LoVo (cell line): ENCODE results near the gene PHF12.
A peak's percentile ranks its signal among the peaks of the same experiment; 100 is the strongest.
"Not testable (repeated sequence)": the region's sequence is repeated elsewhere in the genome, so short reads cannot be mapped to it uniquely, and the experiment has no call there.

Experiments
- DNase-seq: peaks from one replicate; pipeline ENCODE4 v3.0.0-alpha.2; 2016; ENCODE audit warnings: low spot score

PHF12 gene

GRCh38 chr17:28953444-28954118, 2.3 kb upstream of the PHF12 start:
- DNase-seq, result no peak

GRCh38 chr17:28951991-28952975, 965 bp upstream of the PHF12 start:
- peak; percentile 99 for DNase-seq

- DNase-seq, result no peak
Measured at GRCh38 chr17:28950752-28951427, 428 bp downstream of the PHF12 start.

GRCh38 chr17:28950017-28950751, 1.1 kb downstream of the PHF12 start:
- DNase-seq, result no peak

- no peak for DNase-seq
Measured at GRCh38 chr17:28949185-28950016, 1.9 kb downstream of the PHF12 start.

- DNase-seq, result no peak
Measured at GRCh38 chr17:28948873-28949184, 2.5 kb downstream of the PHF12 start.

GRCh38 chr17:28948342-28948741, 3.0 kb downstream of the PHF12 start:
- peak; percentile 55 for DNase-seq

GRCh38 chr17:28947639-28948038, 3.7 kb downstream of the PHF12 start:
- no peak for DNase-seq

GRCh38 chr17:28946239-28946638, 5.1 kb downstream of the PHF12 start:
- DNase-seq, result no peak

- no peak for DNase-seq
Measured at GRCh38 chr17:28944862-28945741, 6.2 kb downstream of the PHF12 start.

- DNase-seq, result no peak
Measured at GRCh38 chr17:28944343-28944742, 7.0 kb downstream of the PHF12 start.

- no peak for DNase-seq
Measured at GRCh38 chr17:28942925-28943324, 8.4 kb downstream of the PHF12 start.

GRCh38 chr17:28941251-28941650, 10.1 kb downstream of the PHF12 start:
- peak; percentile 38 for DNase-seq

- DNase-seq, result no peak
Measured at GRCh38 chr17:28940675-28941074, 10.6 kb downstream of the PHF12 start.

- DNase-seq, result no peak
Measured at GRCh38 chr17:28940142-28940541, 11.2 kb downstream of the PHF12 start.

- no peak for DNase-seq
Measured at GRCh38 chr17:28938552-28938951, 12.8 kb downstream of the PHF12 start.

- no peak for DNase-seq
Measured at GRCh38 chr17:28937044-28937729, 14.1 kb downstream of the PHF12 start.

- no peak for DNase-seq
Measured at GRCh38 chr17:28935744-28936460, 15.4 kb downstream of the PHF12 start.

- DNase-seq, result not testable (repeated sequence)
Measured at GRCh38 chr17:28934508-28934907, 16.8 kb downstream of the PHF12 start.
